Measurements from ENCODE around the gene LMAN1. TPM values are rescaled to one million over a fixed set of nuclear protein-coding genes. Genes with fewer than 3 reads are reported as not detected.

The LMAN1 gene
- total RNA-seq, 1 donor from 2014 or later = 110 TPM

GRCh38 chr18:59298871-59299270, 60.2 kb downstream of the LMAN1 start:
- no peaks in the 10 kb centered on the region for H3K36me3 Mint-ChIP-seq
- H3K4me1 Mint-ChIP-seq = no peaks in the 10 kb centered on the region
- H3K9me3 Mint-ChIP-seq = no peaks in the 10 kb centered on the region
- H3K4me3 Mint-ChIP-seq = no peak overlapping the region
- no peak for TF ChIP-seq CTCF (IDR thresholded peaks at IDR 0.05; ENCODE audit: unreplicated experiment)
- H3K27me3 Mint-ChIP-seq (ENCODE audit: low read depth) = peaks cover 76% of the 10 kb centered on the region
- no peak overlapping the region for H3K27ac Mint-ChIP-seq
- DNase-seq (ENCODE audit: low spot score in 2 of 2, unreplicated experiment in 2 of 2) = no peak

- no peak for DNase-seq (ENCODE audit: low spot score in 2 of 2, unreplicated experiment in 2 of 2)
- H3K9me3 Mint-ChIP-seq = no peaks in the 10 kb centered on the region
- H3K36me3 Mint-ChIP-seq = no peaks in the 10 kb centered on the region
- H3K27me3 Mint-ChIP-seq (ENCODE audit: low read depth) = peaks cover 79% of the 10 kb centered on the region
- H3K4me3 Mint-ChIP-seq = no peak overlapping the region
- H3K27ac Mint-ChIP-seq = no peak overlapping the region
- no peak for TF ChIP-seq CTCF (IDR thresholded peaks at IDR 0.05; ENCODE audit: unreplicated experiment)
- H3K4me1 Mint-ChIP-seq = no peaks in the 10 kb centered on the region
These were observed 65.7 kb downstream of the LMAN1 start for GRCh38 chr18:59293317-59293716.

- H3K27ac Mint-ChIP-seq = no peak overlapping the region
- no peaks in the 10 kb centered on the region for H3K36me3 Mint-ChIP-seq
- DNase-seq (ENCODE audit: low spot score in 2 of 2, unreplicated experiment in 2 of 2) = no peak
- H3K4me3 Mint-ChIP-seq = no peak overlapping the region
- H3K4me1 Mint-ChIP-seq = no peaks in the 10 kb centered on the region
- H3K9me3 Mint-ChIP-seq = no peaks in the 10 kb centered on the region
- no peak for TF ChIP-seq CTCF (IDR thresholded peaks at IDR 0.05; ENCODE audit: unreplicated experiment)
- peaks cover 75% of the 10 kb centered on the region for H3K27me3 Mint-ChIP-seq (ENCODE audit: low read depth)
These were observed 72.7 kb downstream of the LMAN1 start for GRCh38 chr18:59286341-59286740.

- Mint-ChIP-seq H3K27ac (no peak overlapping the region), H3K4me1 (no peaks in the 10 kb centered on the region), H3K9me3 (no peaks in the 10 kb centered on the region), H3K4me3 (no peak overlapping the region), H3K27me3 (ENCODE audit: low read depth) (peaks cover 96% of the 10 kb centered on the region), H3K36me3 (no peaks in the 10 kb centered on the region)
- no peak for DNase-seq (ENCODE audit: low spot score in 2 of 2, unreplicated experiment in 2 of 2)
- no peak for TF ChIP-seq CTCF (IDR thresholded peaks at IDR 0.05; ENCODE audit: unreplicated experiment)
These were observed 76.7 kb downstream of the LMAN1 start for GRCh38 chr18:59282341-59282740.

GRCh38 chr18:59279722-59280121, 79.3 kb downstream of the LMAN1 start:
- H3K27ac Mint-ChIP-seq = no peak overlapping the region

More at GRCh38 chr18:59279722-59280121, 79.3 kb downstream of the LMAN1 start:
- Mint-ChIP-seq H3K27me3 (ENCODE audit: low read depth) (peaks cover 99% of the 10 kb centered on the region), H3K36me3 (no peaks in the 10 kb centered on the region), H3K4me3 (no peak overlapping the region), H3K9me3 (no peaks in the 10 kb centered on the region), H3K4me1 (no peaks in the 10 kb centered on the region)
- no peak for TF ChIP-seq CTCF (IDR thresholded peaks at IDR 0.05; ENCODE audit: unreplicated experiment)
- no peak for DNase-seq (ENCODE audit: low spot score in 2 of 2, unreplicated experiment in 2 of 2)
